Ishikawa (cell line): Measurements from ENCODE around the gene TSPOAP1.

Experiments used
- CEBPB ChIP-seq: IDR thresholded peaks from 2 replicates; pipeline ENCODE4 v1.6.1; 2012
- TEAD4 ChIP-seq: IDR thresholded peaks from 2 replicates; pipeline ENCODE4 v1.6.1; 2012
- YY1 ChIP-seq: IDR thresholded peaks from 2 replicates; pipeline ENCODE4 v1.6.1; 2012; ENCODE audit warnings: low read depth
- TF ChIP-seq, protein P1 (sequence below): IDR thresholded peaks from 2 replicates; pipeline ENCODE4 v1.6.1; 2012

DNA sequence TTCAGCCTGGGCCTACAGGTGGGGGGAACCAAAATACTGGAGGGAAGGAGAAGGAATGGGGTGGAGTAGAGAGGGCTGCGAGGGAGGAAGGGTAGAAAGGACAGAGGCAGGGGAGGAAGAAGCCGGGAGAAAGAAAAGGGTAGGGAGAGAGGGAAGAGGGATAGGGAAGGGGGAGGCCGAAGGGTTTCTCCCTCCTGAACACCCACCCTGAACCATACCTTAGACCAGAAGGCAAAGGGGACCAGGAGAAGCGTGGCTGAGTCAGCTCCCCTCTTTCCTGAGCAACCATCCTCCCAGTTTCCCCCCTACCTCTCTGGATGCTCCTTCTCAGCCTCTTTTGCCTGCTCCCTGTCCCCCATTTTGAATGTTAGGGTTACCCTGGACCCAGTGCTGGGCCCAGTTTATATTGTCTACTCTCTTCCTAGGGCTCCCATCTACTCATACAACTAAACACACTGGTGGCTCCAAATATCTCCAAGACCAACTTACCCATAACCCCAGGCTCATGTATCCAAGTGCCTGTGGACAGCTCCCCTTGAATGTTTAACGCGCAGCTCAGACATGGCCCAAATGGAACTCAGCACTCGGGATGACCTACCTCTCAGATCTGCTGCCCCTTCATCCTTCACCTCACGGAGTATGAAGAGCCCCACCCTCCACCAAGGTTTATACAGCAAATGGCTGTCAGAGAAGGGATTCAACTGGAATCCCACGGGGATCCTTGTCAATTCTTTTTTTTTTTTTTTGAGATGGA lies 7.8 kb downstream of the TSPOAP1 start:
- TF ChIP-seq YY1 (no peak), CEBPB (no peak), TEAD4 (no peak)
- TF ChIP-seq, protein P1, sequence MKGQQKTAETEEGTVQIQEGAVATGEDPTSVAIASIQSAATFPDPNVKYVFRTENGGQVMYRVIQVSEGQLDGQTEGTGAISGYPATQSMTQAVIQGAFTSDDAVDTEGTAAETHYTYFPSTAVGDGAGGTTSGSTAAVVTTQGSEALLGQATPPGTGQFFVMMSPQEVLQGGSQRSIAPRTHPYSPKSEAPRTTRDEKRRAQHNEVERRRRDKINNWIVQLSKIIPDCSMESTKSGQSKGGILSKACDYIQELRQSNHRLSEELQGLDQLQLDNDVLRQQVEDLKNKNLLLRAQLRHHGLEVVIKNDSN, result no peak
